ENCODE results near the gene IAH1. TPM values are rescaled to one million over a fixed set of nuclear protein-coding genes. Genes with fewer than 3 reads are reported as not detected.

The IAH1 gene
- polyA plus RNA-seq, 2 of the 4 experiments (the other 2 are of a cell fraction): 75.4 to 163 TPM

- ChIA-PET POLR2A (interaction anchor here (0.6 kb wide), 1 partner anchor 18 kb away, joined by 5 read pairs; no protein-coding TSS in a partner anchor), CTCF (interaction anchor here (1.0 to 1.1 kb wide), 4 partner anchors 19 to 295 kb away, joined by 3 to 4 read pairs (median 4); partner anchors contain the start of gene ADAM17)
- ATAC-seq: no peak
- no peak for DNase-seq (ENCODE audit: low read depth in 1 of 2, low spot score in 1 of 2)
- Histone ChIP-seq H3K4me2 (no peak overlapping the region), H3K4me1 (no peaks in the 10 kb centered on the region), H3K4me3 (no peak overlapping the region), H3K9me3 (no peaks in the 10 kb centered on the region), H3K27ac (peak overlapping the region in 1 of 2 experiments; percentile 6; a peak in 1 of 6 replicates)
- no peak for FAIRE-seq
- 88% methylated on average over 7 of the region's 7 CpGs for WGBS (ENCODE audit: missing lambda C conversion rate)
- no peak for TF ChIP-seq E2F6 (IDR thresholded peaks at IDR 0.05; ENCODE audit: borderline replicate concordance, low read depth)
- no peak for TF ChIP-seq REST (IDR thresholded peaks at IDR 0.05)
- peak in 1 of 2 experiments; percentile 73; a peak in 2 of 4 replicates for TF ChIP-seq CEBPB (IDR thresholded peaks at IDR 0.05)
Observed at GRCh38 chr2:9518780-9519179, 44.4 kb downstream of the IAH1 start.

GRCh38 chr2:9519250-9519649 lies 44.9 kb downstream of the IAH1 start:
- POLR2A ChIA-PET: no interaction called here
- H3K4me3 ChIP-seq: no peak overlapping the region
- no peaks in the 10 kb centered on the region for H3K9me3 ChIP-seq
- FAIRE-seq (no peak), ATAC-seq (peak; percentile 34 to 39; a peak in 4 of 6 replicates), DNase-seq (ENCODE audit: low read depth in 1 of 2, low spot score in 1 of 2) (no peak)
- CTCF ChIA-PET: interaction anchor here (1.0 to 1.1 kb wide), 2 partner anchors 36 to 251 kb away, joined by 3 to 4 read pairs; partner anchors contain the start of gene ADAM17
- H3K4me2 ChIP-seq: no peak overlapping the region
- H3K27ac ChIP-seq: peak overlapping the region in 1 of 2 experiments; percentile 6; a peak in 1 of 6 replicates
- TF ChIP-seq EHMT2 (IDR thresholded peaks at IDR 0.05; ENCODE audit: low read depth) (no peak), KDM1A (IDR thresholded peaks at IDR 0.05; ENCODE audit: low read depth) (no peak), SREBF2 (IDR thresholded peaks at IDR 0.05) (no peak), NFE2L2 (conservative IDR thresholded peaks at IDR 0.05; ENCODE audit: low read length) (no peak), HES2 (IDR thresholded peaks at IDR 0.05) (no peak), PBX3 (IDR thresholded peaks at IDR 0.05) (no peak), HOXB5 (CRISPR knock-in tag; IDR thresholded peaks at IDR 0.05) (no peak), CBX2 (IDR thresholded peaks at IDR 0.05; ENCODE audit: borderline replicate concordance, low read depth) (no peak), ATOH8 (CRISPR knock-in tag; IDR thresholded peaks at IDR 0.05; ENCODE audit: low read depth) (no peak), MAFK (IDR thresholded peaks at IDR 0.05; ENCODE audit: partially characterized antibody) (no peak), JUN (IDR thresholded peaks at IDR 0.05) (no peak), CTCF (IDR thresholded peaks at IDR 0.05) (no peak), EHF (CRISPR knock-in tag; IDR thresholded peaks at IDR 0.05) (no peak), E2F6 (IDR thresholded peaks at IDR 0.05; ENCODE audit: borderline replicate concordance, low read depth) (no peak), TFCP2L1 (CRISPR knock-in tag; IDR thresholded peaks at IDR 0.05) (no peak), RFX5 (IDR thresholded peaks at IDR 0.05) (no peak), MYC (IDR thresholded peaks at IDR 0.05; ENCODE audit: borderline replicate concordance, low read length) (no peak)
- H3K4me1 ChIP-seq: no peaks in the 10 kb centered on the region
- WGBS (ENCODE audit: missing lambda C conversion rate): 87% methylated on average over 2 of the region's 2 CpGs
